Panc1 (cell line): Measurements from ENCODE around the gene GIN1. TPM values are rescaled to one million over a fixed set of nuclear protein-coding genes. Genes with fewer than 3 reads are reported as not detected.

ENCODE experiments used
- ATAC-seq: fragments of 200-7000 bp; cut with Tn5 transposase; 2 replicates; pipeline ENCODE4 v1.9.1; 2020; ENCODE audit warnings: mild to moderate bottlenecking, moderate library complexity
- BruUV-seq: library from RNA; stranded (reverse); fragments of 400-500 nt; replicated peaks from 2 replicates; lab custom pipeline; 2021; lab: Mats Ljungman, UMichigan
- CTCF ChIA-PET: fragments of 300-600 bp; sonication (Branson Sonifier 250); formaldehyde crosslinking; loops from one replicate; lab custom pipeline; 2022; ENCODE audit warnings: antibody characterized with exemption; lab: Charles Lee
- POLR2A ChIA-PET: fragments of 300-600 bp; sonication (Branson Sonifier 250); formaldehyde crosslinking; loops from one replicate; lab custom pipeline; 2022; ENCODE audit warnings: antibody characterized with exemption; lab: Charles Lee
- DNase-seq: peaks from one replicate; pipeline ENCODE4 v3.0.0-alpha.2; 2010; ENCODE audit warnings: low read depth, low spot score
- H3K27ac ChIP-seq: 2 replicates; pipeline ENCODE4 v1.5.1; 2011; ENCODE audit warnings: mild to moderate bottlenecking, low read length, inconsistent platforms
- H3K27me3 ChIP-seq: fragments of 200-500 bp; sonication (Bioruptor generic); 2 replicates; pipeline ENCODE4 v1.6.0; 2014; ENCODE audit warnings: low read length, inconsistent platforms; ENCODE audit not compliant: control insufficient read depth, insufficient read depth
- H3K36me3 ChIP-seq: fragments of 200-500 bp; sonication (Bioruptor generic); 2 replicates; pipeline ENCODE4 v1.5.1; 2014; ENCODE audit warnings: inconsistent platforms, mild to moderate bottlenecking, low read length, moderate library complexity; ENCODE audit not compliant: control insufficient read depth, insufficient read depth
- H3K4me1 ChIP-seq: 2 replicates; pipeline ENCODE4 v1.5.1; 2011; ENCODE audit warnings: inconsistent platforms, mild to moderate bottlenecking, low read length, moderate library complexity; ENCODE audit not compliant: control insufficient read depth, insufficient read depth
- H3K4me3 ChIP-seq, 2 experiments: 2 replicates each; pipeline ENCODE4 v1.5.1; 2011 to 2012; ENCODE audit warnings: low read depth in 2 of 2, low read length in 2 of 2, mild to moderate bottlenecking in 2 of 2, inconsistent platforms in 1 of 2, moderate library complexity in 1 of 2
- H3K9me3 ChIP-seq: fragments of 200-500 bp; sonication (Bioruptor generic); 2 replicates; pipeline ENCODE4 v1.5.1; 2014; ENCODE audit warnings: low read depth, mild to moderate bottlenecking, inconsistent platforms, low read length, moderate library complexity; ENCODE audit not compliant: control insufficient read depth, insufficient read depth
- POLR2AphosphoS5 ChIP-seq: IDR thresholded peaks from 2 replicates; pipeline ENCODE4 v1.6.1; 2012; ENCODE audit warnings: mild to moderate bottlenecking, low read depth, low read length, moderate library complexity
- REST ChIP-seq, 2 experiments: IDR thresholded peaks; 2 replicates each; pipeline ENCODE4 v1.6.1; 2011 to 2012; ENCODE audit warnings: low read depth in 2 of 2, control low read depth in 1 of 2, low read length in 1 of 2, mild to moderate bottlenecking in 1 of 2, moderate library complexity in 1 of 2; ENCODE audit not compliant: insufficient read depth in 1 of 2
- SIN3A ChIP-seq: IDR thresholded peaks from 2 replicates; pipeline ENCODE4 v1.6.1; 2012; ENCODE audit warnings: low read depth, mild to moderate bottlenecking, low read length, moderate library complexity, borderline replicate concordance; ENCODE audit not compliant: insufficient read depth
- TCF7L2 ChIP-seq: IDR thresholded peaks from 2 replicates; pipeline ENCODE4 v1.6.1; 2011; ENCODE audit warnings: mild to moderate bottlenecking, low read depth, low read length, inconsistent platforms
- in situ Hi-C: cut with HindIII; loops from 2 replicates; pipeline ENCODE4 v1.10.0; 2016; ENCODE audit warnings: low sequenced_read_pairs, low pct_unique_long_range_greater_than_20kb
- intact Hi-C: fragments of 100-400 bp; cut with micrococcal nuclease; formaldehyde crosslinking; loops from one replicate; pipeline ENCODE4 v1.10.0; 2022; ENCODE audit not compliant: unreplicated experiment
- total RNA-seq: library from RNA; stranded (reverse); gene quantifications from one replicate; pipeline ENCODE4 v1.2.1, GENCODE V29; 2021; ENCODE audit not compliant: unreplicated experiment
- TF ChIP-seq, protein P1 (sequence below): fragments of 450-650 bp; IDR thresholded peaks from 2 replicates; pipeline ENCODE4 v1.5.1; 2017; ENCODE audit warnings: mild to moderate bottlenecking

Gene GIN1
- total RNA-seq, 1 experiment from 2014 or later: 4.5 TPM

DNA sequence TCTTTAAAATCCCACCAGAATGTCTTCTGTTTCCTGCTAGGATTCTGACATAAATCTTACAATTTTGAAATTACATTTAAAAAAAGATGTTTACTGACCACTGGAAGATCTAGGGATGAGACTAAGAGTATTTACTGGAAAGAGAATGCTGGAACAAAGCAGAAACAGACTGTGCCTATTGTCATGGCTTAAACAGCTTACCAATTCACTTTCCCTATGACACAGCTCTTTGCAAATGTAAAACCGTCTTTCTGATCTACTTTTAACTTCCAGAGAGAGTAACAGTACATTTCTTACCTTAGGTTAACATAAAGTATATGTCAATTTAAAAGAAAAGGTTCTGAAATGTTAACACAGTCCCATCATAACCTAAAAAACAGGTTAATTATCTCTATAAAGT is 10.7 kb downstream of the GIN1 start:
- intact Hi-C loops: no loop called here
- DNase-seq: no peak
- Histone ChIP-seq H3K27me3 (no peaks in the 10 kb centered on the region), H3K4me3 (no peak overlapping the region), H3K27ac (no peak overlapping the region), H3K4me1 (no peaks in the 10 kb centered on the region), H3K9me3 (no peaks in the 10 kb centered on the region), H3K36me3 (no peaks in the 10 kb centered on the region)
- ChIA-PET CTCF (no interaction called here), POLR2A (interaction anchor here (1.0 kb wide), 1 partner anchor 10 kb away, joined by 3 read pairs; the partner anchor contains the start of gene GIN1)
- TF ChIP-seq POLR2AphosphoS5 (no peak), TCF7L2 (no peak), SIN3A (no peak), REST (IDR thresholded peaks at IDR 0.05; ENCODE audit: insufficient read depth in 1 of 2, low read depth in 2 of 2, low read length in 1 of 2) (no peak)
- TF ChIP-seq, protein P1, sequence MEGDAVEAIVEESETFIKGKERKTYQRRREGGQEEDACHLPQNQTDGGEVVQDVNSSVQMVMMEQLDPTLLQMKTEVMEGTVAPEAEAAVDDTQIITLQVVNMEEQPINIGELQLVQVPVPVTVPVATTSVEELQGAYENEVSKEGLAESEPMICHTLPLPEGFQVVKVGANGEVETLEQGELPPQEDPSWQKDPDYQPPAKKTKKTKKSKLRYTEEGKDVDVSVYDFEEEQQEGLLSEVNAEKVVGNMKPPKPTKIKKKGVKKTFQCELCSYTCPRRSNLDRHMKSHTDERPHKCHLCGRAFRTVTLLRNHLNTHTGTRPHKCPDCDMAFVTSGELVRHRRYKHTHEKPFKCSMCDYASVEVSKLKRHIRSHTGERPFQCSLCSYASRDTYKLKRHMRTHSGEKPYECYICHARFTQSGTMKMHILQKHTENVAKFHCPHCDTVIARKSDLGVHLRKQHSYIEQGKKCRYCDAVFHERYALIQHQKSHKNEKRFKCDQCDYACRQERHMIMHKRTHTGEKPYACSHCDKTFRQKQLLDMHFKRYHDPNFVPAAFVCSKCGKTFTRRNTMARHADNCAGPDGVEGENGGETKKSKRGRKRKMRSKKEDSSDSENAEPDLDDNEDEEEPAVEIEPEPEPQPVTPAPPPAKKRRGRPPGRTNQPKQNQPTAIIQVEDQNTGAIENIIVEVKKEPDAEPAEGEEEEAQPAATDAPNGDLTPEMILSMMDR: no peak
- in situ Hi-C loops: no loop called here
- BruUV-seq: no TSS peak
- no peak for ATAC-seq

DNA sequence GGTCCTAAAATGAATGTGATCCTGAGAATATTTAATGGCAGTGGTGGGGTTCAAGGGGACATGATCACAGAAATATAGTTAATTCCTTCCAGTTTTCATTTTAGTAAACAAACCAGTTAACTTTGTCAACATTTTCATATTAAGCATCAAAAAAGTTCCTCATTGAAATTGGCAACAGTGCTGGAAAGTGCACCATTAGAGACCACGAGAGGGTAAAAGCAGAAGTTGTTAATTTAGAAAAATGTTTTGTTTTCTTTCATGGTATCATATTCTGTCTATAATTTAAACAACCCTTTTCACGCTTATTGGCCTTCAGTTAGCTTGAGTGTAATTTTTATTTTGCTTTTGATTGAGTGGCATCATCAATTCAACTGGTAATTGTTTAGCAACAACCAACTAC is 11.9 kb downstream of the GIN1 start:
- no peak for ATAC-seq
- intact Hi-C loops: no loop called here
- no TSS peak for BruUV-seq
- Histone ChIP-seq H3K4me1 (no peaks in the 10 kb centered on the region), H3K4me3 (no peak overlapping the region), H3K27me3 (no peaks in the 10 kb centered on the region), H3K27ac (no peak overlapping the region), H3K9me3 (no peaks in the 10 kb centered on the region), H3K36me3 (peaks cover 2% of the 10 kb centered on the region; the same call in 1 of the 2 replicates)
- in situ Hi-C loops: no loop called here
- TF ChIP-seq, protein P1: no peak
- TF ChIP-seq SIN3A (no peak), POLR2AphosphoS5 (no peak)
- ChIA-PET POLR2A (no interaction called here), CTCF (no interaction called here)
- DNase-seq: no peak
